Measurements from ENCODE around the gene OCLN. TPM values are rescaled to one million over a fixed set of nuclear protein-coding genes. Genes with fewer than 3 reads are reported as not detected.
"Not testable (repeated sequence)": the region's sequence is repeated elsewhere in the genome, so short reads cannot be mapped to it uniquely, and the experiment has no call there.

The OCLN gene
- total RNA-seq, 8 experiments from 2014 or later = 0.85 to 22.8 (median 2.1) TPM

- in situ Hi-C loops (cut with MboI; ENCODE audit: low pct_unique_long_range_greater_than_20kb in 2 of 9, low sequenced_read_pairs in 9 of 9, unreplicated experiment in 9 of 9); ATAC-seq (replicated peaks in 6 of 8); H3K27ac ChIP-seq; H3K4me1 ChIP-seq (replicated peaks in 1 of 2); H3K4me3 ChIP-seq: not testable (repeated sequence)
- no CpG with 5 or more reads among the region's 3 CpGs for WGBS, 10 experiments
Observed at GRCh38 chr5:69542838-69543618, 50.4 kb downstream of the OCLN start.

- H3K4me3 ChIP-seq; ATAC-seq (replicated peaks in 6 of 8); H3K27ac ChIP-seq; H3K4me1 ChIP-seq (replicated peaks in 1 of 2); in situ Hi-C loops (cut with MboI; ENCODE audit: low pct_unique_long_range_greater_than_20kb in 2 of 9, low sequenced_read_pairs in 9 of 9, unreplicated experiment in 9 of 9): not testable (repeated sequence)
- WGBS, 10 experiments = no CpG with 5 or more reads among the region's 7 CpGs
Observed at GRCh38 chr5:69544602-69545001, 52.0 kb downstream of the OCLN start.

DNA sequence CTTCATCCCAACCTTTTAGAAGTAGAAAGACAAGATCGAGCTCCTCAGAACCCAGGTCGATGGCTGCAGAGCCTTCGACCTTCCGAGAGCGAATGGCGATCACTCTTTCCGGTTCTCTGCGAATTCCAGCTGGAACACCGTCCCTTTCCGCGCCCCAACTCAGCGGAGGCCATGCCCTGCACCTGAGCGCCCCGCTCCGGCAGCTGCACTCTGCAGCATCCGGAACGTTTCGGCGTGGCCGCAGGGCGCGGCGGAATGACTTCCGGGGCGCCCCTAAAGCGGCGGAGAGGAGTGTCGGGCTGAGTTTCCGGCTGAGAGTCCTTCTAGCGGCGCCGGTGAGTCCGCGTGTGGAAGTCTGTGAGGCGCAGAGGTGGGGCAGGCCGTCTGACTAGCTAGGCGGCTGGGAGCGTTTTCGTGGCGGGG is 67.3 kb downstream of the OCLN start, which contains the start of gene GTF2H2C:
GTF2H2C (plus strand) TSS at position 284 of the 423 bp plus-strand sequence. CDS start 4,942 bp downstream, outside the sequence.
- peak within 1 kb of the TSS; percentile 73 to 88 for H3K27ac ChIP-seq

GRCh38 chr5:69560587-69561431 is 68.2 kb downstream of the OCLN start:
- peak in 3 of 8 experiments; percentile 11 to 27 (median 25) for ATAC-seq (replicated peaks in 6 of 8)
- in situ Hi-C loops (cut with MboI; ENCODE audit: low pct_unique_long_range_greater_than_20kb in 2 of 9, low sequenced_read_pairs in 9 of 9, unreplicated experiment in 9 of 9); H3K27ac ChIP-seq; H3K4me1 ChIP-seq (replicated peaks in 1 of 2): not testable (repeated sequence)
- WGBS, 10 experiments = 13% methylated on average over 3 of the region's 31 CpGs; no CpG with 5 or more reads in 9 of the 10 experiments
- peak overlapping the region; percentile 22 to 40 (median 30) for H3K4me3 ChIP-seq

More for the DNA sequence above, 67.3 kb downstream of the OCLN start, which contains the start of gene GTF2H2C:
- WGBS, 10 experiments = 20% methylated on average over 1 of the region's 40 CpGs; no CpG with 5 or more reads in 9 of the 10 experiments
- in situ Hi-C loops (cut with MboI; ENCODE audit: low pct_unique_long_range_greater_than_20kb in 2 of 9, low sequenced_read_pairs in 9 of 9, unreplicated experiment in 9 of 9); H3K4me1 ChIP-seq (replicated peaks in 1 of 2): not testable (repeated sequence)
- peak within 1 kb of the TSS; percentile 40 to 86 (median 53) for H3K4me3 ChIP-seq
- ATAC-seq (replicated peaks in 6 of 8) = peak; percentile 97 to 100 (median 99)

GRCh38 chr5:69566172-69566571 is 73.6 kb downstream of the OCLN start:
- 83% methylated on average over 1 of the region's 2 CpGs; no CpG with 5 or more reads in 9 of the 10 experiments for WGBS, 10 experiments
- ATAC-seq (replicated peaks in 6 of 8); H3K27ac ChIP-seq; H3K4me1 ChIP-seq (replicated peaks in 1 of 2); H3K4me3 ChIP-seq; in situ Hi-C loops (cut with MboI; ENCODE audit: low pct_unique_long_range_greater_than_20kb in 2 of 9, low sequenced_read_pairs in 9 of 9, unreplicated experiment in 9 of 9): not testable (repeated sequence)

DNA sequence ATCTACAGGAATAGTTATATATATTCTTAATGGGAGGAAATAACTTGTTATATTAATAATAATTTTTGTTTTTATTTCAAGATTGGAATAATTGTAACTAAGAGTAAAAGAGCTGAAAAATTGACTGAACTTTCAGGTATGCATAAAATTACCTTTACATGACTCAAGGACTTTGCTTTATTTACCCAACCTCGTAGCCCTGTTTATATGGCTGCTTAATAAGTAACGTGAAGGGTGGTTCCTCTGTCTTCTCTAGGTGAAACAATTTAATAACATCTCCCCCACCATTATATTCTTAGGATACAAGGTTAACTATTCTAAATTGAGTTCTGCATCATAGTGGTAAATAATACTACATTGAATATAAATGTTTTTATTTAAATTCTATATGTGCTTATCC is 75.5 kb downstream of the OCLN start:
- in situ Hi-C loops (cut with MboI; ENCODE audit: low pct_unique_long_range_greater_than_20kb in 2 of 9, low sequenced_read_pairs in 9 of 9, unreplicated experiment in 9 of 9); H3K4me3 ChIP-seq; H3K27ac ChIP-seq; H3K4me1 ChIP-seq (replicated peaks in 1 of 2); ATAC-seq (replicated peaks in 6 of 8): not testable (repeated sequence)
- WGBS, 10 experiments = no CpG with 5 or more reads among the region's 2 CpGs

DNA sequence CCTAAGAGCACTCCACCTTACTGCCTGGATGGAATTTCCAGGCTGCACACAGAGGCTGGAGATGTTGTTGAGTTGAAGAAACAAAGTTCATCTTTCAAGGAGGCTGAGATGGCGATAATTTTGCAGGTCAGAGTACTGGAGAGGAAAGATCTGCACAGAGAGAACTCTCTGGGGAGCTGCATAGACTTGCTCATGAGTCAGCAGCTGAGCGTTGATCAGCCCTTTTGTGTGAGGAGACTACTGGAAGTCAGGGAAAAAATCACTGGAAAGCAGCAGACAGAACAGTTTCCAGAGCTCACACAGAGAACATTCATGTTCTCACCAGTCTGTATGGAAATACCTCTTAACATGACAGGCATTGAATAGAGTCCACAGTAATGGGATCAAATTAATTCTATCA is 90.8 kb downstream of the OCLN start:
- H3K4me1 ChIP-seq (replicated peaks in 1 of 2); H3K27ac ChIP-seq; H3K4me3 ChIP-seq; in situ Hi-C loops (cut with MboI; ENCODE audit: low pct_unique_long_range_greater_than_20kb in 2 of 9, low sequenced_read_pairs in 9 of 9, unreplicated experiment in 9 of 9): not testable (repeated sequence)
- WGBS, 10 experiments = no CpG with 5 or more reads among the region's 2 CpGs
- ATAC-seq (replicated peaks in 6 of 8) = peak in 5 of 8 experiments; percentile 36 to 86 (median 66)

GRCh38 chr5:69596114-69596840 is 103.7 kb downstream of the OCLN start:
- H3K27ac ChIP-seq; in situ Hi-C loops (cut with MboI; ENCODE audit: low pct_unique_long_range_greater_than_20kb in 2 of 9, low sequenced_read_pairs in 9 of 9, unreplicated experiment in 9 of 9); ATAC-seq (replicated peaks in 6 of 8); H3K4me1 ChIP-seq (replicated peaks in 1 of 2); H3K4me3 ChIP-seq: not testable (repeated sequence)
- no CpG with 5 or more reads among the region's 7 CpGs for WGBS, 10 experiments

GRCh38 chr5:69601947-69602346 is 109.4 kb downstream of the OCLN start:
- H3K4me1 ChIP-seq (replicated peaks in 1 of 2); ATAC-seq (replicated peaks in 6 of 8); in situ Hi-C loops (cut with MboI; ENCODE audit: low pct_unique_long_range_greater_than_20kb in 2 of 9, low sequenced_read_pairs in 9 of 9, unreplicated experiment in 9 of 9); H3K4me3 ChIP-seq; H3K27ac ChIP-seq: not testable (repeated sequence)
- no CpG with 5 or more reads among the region's 6 CpGs for WGBS, 10 experiments

DNA sequence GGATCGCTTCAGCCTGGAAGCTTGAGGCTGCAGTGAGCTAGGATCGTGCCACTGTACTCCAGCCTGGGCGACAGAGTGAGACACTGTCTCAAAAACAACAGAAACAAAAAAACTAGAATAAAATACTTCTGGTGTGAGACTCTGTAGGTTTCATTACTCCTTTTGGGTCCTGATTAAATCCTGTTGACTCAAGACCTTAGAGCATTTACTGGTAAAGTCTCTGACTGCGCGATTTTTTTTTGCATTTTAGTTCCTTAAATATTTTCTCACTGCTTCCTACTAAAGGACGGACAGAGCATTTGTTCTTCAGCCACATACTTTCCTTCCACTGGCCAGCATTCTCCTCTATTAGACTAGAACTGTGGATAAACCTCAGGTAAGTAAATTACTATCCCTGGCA is 114.2 kb downstream of the OCLN start:
- ATAC-seq (replicated peaks in 6 of 8); H3K27ac ChIP-seq; H3K4me3 ChIP-seq; in situ Hi-C loops (cut with MboI; ENCODE audit: low pct_unique_long_range_greater_than_20kb in 2 of 9, low sequenced_read_pairs in 9 of 9, unreplicated experiment in 9 of 9); H3K4me1 ChIP-seq (replicated peaks in 1 of 2): not testable (repeated sequence)
- WGBS, 10 experiments = no CpG with 5 or more reads among the region's 6 CpGs
